ENCODE measurements around the gene CLOCK. TPM values are rescaled to one million over a fixed set of nuclear protein-coding genes. Genes with fewer than 3 reads are reported as not detected.
A peak's percentile ranks its signal among the peaks of the same experiment; 100 is the strongest.

The CLOCK gene
- total RNA-seq, 1 donor from 2014 or later, result 27.9 TPM

DNA sequence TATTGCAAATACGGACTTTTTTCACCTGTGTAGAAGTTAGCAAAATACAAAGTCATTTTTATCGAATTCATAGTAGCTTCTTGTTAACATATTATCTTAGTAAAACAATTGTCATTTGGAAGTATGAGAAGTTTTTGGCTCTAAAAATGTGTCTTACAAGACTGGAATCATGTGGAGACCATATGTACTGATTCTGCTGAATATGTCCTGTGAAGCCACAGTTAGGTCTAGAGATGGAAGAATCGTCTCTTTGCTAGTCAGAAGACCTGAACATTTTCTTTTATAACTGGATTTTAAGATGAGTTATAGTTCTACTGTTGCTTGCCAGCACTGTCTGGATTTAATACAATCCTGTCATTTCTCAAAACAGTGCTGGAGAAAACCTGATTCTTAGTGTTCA, 121.9 kb downstream of the CLOCK start:
- DNase-seq (ENCODE audit: low spot score), result no peak

DNA sequence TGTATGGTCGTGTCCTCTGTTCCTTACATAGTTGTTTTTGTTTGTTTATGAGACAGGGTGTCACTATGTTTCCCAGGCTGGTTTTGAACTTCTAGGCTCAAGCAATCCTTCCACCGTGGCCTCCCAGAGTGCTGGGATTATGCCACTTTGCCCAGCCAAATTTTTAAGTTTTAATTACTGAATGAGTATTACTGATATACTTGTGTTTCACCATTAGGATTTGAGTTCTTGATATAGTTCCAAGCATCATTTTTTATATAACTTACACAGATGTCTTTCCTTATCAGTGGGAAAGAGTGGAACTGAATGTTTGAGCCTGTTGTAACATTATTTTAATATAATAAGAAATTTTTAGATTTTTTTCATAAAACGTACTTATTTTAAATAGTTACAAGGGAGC, 130.5 kb downstream of the CLOCK start:
- DNase-seq (ENCODE audit: low spot score), result no peak

DNA sequence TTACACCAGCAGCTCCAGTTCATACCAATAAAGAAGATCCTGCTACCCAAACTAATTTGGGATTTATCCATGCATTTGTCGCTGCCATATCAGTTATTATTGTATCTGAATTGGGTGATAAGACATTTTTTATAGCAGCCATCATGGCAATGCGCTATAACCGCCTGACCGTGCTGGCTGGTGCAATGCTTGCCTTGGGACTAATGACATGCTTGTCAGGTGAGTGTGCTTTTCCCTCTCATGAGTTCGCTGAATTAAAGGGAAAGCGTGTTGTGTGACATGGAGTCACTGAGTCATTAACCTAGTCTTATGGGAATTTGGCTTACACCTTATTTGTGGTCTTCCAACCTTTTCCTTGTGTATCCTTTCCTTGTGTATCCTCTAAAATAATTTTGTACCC, 135.1 kb downstream of the CLOCK start:
- DNase-seq (ENCODE audit: low spot score), result no peak

DNA sequence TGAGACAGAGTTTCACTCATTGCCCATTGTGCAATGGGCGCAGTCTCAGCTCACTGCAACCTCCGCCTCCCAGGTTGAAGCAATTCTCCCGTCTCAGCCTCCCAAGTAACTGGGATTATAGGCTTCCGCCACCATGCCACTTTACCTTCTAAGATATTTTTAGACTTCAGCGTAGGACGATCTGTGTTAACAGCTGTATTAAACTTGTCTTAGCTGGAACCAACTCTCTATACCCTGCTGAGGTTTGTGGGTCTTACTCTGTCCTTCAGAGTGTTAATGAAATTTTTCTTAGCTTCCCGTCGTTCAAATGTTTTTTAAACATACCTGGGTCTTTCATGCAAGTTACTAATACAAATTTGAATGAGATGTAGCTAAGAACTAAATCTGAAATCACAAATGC, 136.3 kb downstream of the CLOCK start:
- DNase-seq (ENCODE audit: low spot score), result no peak

DNA sequence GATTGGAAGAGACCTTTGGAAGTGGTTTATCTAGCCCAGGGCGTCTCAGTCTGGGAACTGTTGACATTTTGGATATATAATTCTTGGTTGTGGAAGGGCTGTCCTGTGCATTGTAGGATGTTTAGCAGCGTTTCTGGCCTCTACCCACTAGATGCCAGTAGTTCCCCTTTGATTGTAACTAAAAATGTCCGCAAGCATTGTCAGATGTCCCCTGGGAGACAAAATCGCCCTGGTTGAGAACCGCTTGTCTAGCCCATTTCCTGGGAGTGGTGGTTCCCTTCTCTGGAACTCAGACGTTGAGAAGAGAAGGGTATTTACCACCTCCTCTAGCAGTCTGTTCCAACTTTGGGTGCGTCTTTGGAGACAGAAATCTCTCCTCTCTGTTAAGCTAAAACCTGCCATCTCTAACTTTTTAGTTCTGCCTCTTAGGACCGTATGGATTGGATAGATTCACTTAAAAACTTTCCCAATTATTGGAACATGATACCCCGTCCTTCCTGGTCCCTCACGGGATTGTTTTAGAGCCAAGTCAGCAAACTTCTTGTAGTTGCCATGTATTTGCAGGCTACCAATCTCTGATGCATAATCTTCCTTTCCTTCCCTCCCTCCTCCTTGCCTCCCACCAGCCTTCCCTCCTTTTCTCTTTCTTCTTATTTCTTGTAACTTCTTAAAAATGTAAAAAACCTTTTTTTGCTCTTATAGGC, 137.1 kb downstream of the CLOCK start:
- DNase-seq (ENCODE audit: low spot score), result peak; percentile 44

DNA sequence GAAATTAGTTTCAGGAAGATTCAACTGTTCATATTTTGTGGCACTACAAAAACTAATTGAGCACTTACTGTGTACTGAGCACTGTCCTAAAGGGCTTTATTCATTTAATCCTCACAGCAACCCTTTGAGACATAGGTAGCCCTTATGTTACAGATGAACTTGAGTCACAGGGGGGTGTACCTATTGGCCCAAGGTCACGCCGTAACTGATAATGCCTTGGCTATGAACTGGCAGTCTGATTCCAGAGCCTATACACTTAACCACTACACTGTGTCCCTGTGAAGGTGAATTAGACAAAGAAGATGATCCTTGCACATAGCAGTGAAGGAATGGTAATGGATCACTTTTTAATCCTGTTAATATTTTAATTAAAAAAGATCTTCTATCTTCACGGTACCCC, 138.9 kb downstream of the CLOCK start:
- DNase-seq (ENCODE audit: low spot score), result no peak

DNA sequence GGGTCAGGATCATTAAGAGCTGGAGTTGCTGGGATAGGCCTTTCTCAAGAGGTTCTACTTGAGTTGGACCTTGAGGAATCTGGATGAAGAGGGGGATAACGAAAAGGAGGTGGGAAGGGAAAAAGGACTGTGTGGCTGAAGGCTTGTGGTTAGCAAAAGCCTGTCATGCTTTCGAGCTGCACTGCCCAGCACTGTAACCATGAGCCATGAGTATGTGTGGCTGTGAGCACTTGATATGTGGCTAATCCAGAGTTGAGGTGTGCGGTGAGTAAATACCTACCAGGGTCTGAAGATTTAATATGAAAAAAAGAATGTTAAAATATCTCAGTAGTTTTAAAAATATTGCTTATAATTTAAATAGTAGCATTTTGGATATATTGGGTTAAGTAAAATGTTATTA, 139.6 kb downstream of the CLOCK start:
- DNase-seq (ENCODE audit: low spot score), result no peak

DNA sequence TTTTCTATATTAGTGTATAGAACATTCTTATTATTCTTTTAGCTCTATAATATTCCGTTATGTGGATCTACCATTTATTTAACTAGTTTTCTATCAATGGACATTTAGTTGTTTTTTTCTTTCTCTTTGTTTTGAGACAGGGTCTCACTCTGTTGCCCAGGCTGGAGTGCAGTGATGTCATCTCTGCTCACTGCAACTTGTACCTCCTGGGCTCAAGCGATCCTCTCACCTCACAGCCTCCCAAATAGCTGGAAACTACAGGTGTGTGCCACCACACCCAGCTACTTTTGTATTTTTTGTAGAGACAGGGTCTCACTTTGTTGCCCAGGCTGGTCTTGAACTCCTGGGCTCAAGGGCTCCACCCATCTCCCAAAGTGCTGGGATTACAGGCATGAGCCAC, 140.2 kb downstream of the CLOCK start:
- no peak for DNase-seq (ENCODE audit: low spot score)

DNA sequence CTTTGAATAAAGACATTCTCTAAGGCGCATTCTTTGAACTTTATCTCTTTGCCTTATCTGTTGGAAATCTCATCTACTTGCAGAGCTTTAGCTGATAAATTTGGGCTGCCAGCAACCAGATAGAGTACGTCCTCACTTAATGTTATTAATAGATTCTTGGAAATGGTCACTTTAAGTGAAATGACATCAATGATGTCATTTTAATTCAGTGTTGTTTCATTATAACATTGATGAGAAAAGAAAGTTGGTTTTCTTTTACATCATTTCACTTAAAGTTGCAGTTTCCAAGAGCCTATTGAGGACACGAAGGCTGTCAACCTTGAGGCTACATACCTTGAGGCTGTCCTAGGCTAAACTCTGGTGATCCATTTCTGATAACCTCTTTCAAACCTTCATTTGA, 141.6 kb downstream of the CLOCK start:
- DNase-seq (ENCODE audit: low spot score), result no peak

DNA sequence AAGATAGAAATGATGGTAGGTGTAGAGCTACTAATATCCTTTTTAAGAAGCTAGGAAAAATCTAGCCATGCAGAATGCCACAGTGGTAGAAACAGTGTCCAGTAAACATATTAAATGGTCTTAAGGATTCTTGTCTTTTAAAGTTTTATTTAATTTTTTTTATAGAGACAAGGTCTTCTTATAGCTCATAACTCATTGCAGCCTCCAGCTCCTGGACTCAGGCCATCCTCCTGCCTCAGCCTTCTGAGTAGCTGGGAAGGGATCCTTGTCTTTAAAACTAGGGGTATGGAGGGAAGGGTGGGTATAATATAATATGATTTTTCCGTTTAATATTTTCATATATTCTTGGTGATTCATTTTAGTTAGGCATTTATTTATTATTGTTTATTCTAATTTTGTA, 147.1 kb downstream of the CLOCK start:
- DNase-seq (ENCODE audit: low spot score), result no peak

DNA sequence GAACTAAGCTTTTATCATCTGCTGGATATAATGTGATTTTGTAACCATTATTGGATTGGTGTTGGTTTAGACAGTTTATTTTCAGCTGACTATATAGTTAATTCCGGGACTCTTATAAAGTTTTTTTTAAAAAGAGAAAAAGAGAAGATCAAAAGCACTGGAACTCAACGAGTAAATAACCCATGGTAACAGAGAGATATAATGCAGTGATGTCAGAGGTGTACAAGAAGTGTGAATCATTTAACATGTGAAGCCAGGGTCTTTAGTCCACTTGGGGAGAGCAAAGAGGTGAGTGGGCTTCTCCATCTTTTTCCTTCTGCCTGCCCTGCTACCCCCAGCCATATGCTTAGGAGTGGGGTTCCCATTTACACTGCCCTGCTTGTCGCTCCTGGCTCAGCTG, 147.7 kb downstream of the CLOCK start:
- DNase-seq (ENCODE audit: low spot score), result peak; percentile 14

DNA sequence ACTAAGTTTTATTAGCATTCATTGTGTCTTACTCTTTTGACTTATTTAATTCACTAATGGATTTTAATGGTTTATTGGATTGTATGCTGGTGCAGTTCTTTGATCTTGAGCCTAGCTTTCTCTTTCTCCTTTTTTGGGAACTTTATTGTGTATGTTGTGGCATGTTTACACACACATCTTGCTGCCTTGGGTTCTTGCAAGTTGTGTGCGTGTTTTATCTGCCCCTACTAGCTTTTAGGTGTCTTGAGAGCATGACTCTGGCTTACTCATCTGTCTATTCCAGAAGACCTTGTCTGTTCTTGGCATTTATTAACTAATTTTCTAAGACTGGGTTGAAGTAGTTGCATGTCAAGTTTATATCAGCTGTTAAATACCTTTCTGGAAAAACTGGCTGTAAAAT, 148.2 kb downstream of the CLOCK start:
- peak; percentile 25 for DNase-seq (ENCODE audit: low spot score)

DNA sequence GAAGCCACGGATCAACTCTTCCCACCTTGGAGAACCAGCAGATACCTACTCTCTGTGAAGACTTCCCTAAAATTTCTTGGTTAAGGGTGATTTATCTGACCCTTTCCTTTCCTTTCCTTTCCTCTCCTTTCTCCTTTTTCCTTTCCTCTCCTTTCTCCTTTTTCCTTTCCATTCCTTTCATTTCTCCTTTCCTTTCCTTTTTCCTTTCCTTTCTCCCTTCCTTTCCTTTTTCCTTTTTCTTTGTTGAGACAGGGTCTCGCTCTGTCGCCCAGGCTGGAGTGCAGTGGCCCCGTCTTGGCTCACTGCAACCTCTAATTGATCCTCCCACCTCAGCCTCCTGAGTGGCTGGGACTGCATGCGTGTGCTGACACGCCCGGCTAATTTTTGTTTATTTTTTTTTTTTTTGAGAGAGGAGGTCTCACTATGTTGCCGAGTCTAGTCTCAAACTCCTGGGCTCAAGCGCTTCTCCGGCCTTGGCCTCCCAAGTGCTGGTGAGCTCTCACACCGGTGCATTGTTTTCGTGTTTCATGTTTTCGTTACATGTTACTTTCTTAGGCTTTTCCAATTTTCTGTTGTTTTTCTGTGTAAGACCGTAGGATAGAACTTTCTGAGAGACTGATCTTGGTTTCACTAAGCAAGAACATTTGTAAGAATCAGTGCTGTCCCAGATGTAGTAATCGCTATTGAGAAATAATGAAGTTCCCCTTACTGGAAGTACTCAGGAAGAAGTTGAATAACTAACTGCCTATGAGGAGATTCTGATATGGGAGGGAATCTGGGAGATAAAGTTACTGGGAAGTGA, 149.0 kb downstream of the CLOCK start:
- DNase-seq (ENCODE audit: low spot score), result peak; percentile 57

DNA sequence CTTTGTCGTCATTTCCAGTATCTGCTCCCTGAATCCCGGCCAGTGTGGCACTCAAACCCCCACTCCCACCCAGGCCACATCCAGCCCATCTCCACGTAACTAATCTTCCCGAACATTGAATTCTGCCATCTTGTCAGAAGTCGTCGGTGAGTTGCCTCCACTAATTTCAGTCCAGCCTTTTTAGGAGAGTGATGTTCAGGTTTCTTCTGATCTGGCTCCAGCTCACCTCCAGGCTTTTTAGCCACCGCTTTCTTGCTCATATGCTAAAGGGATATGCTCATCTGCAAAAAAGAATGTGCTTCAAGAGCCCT, 149.6 kb downstream of the CLOCK start:
- DNase-seq (ENCODE audit: low spot score), result no peak

DNA sequence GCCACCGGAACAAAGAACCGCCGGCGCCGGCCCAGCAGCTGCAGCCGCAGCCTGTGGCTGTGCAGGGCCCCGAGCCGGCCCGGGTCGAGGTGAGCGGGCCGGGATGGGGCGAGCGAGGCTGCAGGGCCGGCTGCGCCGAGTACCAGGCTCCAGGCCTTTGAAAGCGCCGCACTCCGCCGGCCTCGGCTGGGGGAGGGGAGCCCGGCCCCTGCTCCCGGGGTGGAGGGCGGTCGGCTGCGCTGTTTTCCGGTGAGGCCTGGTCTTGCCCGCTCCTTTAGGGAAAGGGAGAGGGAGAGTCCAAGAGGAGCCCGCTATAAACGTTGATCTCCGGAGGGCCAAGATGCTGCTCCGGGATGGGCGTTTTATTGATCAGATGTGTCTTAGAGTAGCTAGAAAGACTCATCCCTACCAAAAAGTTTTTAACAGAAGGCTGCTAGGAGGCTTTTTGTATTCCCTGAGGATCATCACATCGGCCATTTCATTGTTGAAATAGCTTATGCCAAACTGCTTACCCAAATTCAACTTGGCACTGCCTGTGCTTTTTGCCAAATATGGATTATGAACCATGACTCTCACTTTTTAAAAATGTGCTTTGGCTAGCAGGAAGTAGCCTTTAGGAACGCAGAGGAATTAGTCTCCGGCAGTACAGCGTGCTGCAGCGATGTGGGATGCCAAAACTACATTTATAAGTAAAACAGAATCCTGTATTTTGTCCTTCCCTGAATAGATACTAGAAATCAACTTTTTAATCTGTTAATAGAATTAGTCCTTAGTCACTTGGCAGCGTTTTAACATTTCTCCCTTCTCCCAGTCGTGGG, 150.2 kb downstream of the CLOCK start:
- peak; percentile 63 for DNase-seq (ENCODE audit: low spot score)

DNA sequence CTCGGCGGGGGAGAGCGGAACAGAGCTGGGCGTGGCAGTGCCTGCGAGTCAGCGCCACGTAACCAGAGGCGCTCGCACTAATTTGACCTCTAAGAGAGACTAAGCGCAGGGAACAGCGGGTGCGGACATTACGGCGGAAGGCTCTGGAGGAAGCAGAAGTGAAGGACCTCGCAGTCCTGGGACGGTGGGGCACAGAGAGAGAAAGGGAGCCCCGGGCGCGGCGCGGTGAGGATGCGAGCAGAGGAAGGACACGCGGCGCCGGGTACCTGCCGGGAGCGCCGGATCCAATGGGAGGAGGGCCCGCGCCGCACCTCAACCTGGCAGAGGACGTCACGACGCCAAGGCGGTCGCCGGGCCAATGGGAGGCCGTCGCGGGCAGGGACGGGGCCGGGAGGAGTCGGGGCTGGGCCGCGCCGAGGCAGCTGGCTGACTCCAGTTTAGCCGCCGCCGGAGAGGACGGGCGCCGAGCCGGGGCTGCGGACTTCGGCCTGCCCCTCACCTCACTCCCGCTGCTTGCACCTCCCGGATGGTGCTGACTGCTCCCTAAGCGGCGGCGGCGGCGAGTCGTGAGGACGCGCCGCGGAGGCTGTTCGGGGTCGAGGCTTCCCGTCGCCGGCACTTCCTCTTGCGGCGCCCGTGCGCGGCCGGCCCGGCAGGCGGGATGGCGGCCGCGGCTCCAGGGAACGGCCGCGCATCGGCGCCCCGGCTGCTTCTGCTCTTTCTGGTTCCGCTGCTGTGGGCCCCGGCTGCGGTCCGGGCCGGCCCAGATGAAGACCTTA, 151.0 kb downstream of the CLOCK start, which contains the start of gene TMEM165:
TSS of gene TMEM165 (plus strand) at position 429 of the 779 bp plus-strand sequence. CDS start at position 662, 233 bp downstream.
- DNase-seq (ENCODE audit: low spot score), result peak; percentile 90

DNA sequence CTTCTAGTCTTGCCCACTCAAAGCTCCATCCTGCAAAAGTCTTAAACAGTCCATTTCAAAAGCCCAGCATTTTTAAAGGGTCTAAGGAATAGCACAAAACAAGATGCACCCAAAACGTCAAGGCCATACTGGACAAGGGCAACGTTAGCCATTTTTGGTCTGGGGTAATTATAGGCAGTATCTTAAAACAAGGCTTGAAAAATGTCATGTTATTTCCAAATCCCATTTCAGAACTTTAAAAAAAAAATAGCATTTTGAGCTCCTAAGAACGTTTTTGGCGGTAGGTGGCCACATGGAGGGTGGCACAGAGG, 151.5 kb downstream of the CLOCK start:
- DNase-seq (ENCODE audit: low spot score), result no peak

DNA sequence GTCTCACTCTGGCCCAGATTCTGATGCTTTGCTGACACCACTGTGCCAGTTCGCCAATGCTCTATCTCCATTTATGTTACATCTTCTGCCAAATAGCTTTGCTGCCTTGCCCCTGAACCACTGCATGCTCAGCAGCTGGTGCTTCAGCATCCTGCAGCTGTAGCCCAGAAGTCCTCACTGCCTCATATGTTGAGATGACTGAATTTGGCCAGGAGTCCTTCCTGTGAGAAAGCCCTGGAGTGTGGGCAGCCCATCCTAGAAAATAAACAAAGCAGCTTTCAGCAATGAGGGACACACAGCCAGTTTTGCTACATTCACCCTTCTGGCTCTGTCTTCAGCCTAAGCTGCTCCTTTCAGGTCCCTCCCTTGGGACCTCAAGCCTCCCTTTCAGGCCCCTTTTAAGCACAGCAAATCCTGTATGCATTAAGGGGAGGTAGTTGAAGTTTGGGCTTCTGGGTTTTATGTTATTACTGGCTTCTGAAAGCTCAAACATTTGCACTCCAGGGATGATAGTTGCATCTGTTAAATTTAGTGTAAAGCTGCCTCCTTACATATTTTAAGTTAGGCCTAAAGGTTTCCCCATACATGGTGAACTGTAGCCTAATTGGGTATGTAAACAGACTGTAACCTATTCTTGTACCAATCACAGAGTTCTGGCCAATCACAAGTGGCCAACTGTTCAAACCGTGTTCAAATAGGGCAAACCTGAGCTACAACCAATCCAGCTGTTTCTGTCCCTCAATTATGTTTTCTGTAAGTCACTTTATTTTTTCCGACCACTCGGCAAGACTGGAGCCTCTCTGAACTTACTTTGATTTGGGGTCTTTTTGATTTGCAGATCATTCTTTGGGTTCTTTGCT, 153.0 kb downstream of the CLOCK start:
- DNase-seq (ENCODE audit: low spot score), result no peak

DNA sequence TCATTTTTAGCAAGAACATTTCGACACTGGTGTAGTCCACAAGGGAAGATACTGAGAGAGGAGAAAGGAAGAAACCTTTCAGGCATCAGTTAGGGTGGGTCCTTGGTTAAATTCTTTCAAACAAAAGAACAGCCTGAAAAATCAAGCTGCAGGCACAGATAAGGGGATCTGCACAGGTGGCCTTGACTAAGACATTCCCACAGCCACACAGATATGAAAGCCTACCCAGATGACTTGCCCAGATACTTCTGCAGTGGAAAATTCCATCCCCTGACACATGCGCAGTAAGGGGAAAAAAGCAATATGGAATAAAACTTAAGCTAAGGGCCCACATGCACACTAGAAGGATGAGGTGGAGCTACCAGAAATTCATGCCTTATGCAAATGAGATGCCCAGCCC, 159.9 kb downstream of the CLOCK start:
- no peak for DNase-seq (ENCODE audit: low spot score)

DNA sequence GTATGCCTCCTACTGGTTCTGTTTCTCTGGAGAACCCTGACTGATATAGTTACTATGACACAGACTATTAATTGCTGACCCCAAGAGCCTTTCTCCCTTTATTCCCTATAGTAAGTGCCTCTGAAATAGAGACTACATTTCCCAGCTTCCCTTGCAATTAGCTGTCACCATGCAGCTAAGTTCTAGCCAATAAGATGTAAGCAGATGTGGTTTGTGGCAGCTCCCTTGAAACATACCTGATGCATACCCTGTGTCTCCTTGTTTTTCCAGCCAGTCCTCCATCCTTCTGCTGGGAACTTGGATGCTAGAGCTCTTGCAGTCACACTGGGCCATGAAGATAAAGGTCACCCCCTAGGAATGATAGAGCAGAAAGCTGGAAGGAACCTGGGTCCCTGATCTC, 160.6 kb downstream of the CLOCK start:
- DNase-seq (ENCODE audit: low spot score), result no peak

DNA sequence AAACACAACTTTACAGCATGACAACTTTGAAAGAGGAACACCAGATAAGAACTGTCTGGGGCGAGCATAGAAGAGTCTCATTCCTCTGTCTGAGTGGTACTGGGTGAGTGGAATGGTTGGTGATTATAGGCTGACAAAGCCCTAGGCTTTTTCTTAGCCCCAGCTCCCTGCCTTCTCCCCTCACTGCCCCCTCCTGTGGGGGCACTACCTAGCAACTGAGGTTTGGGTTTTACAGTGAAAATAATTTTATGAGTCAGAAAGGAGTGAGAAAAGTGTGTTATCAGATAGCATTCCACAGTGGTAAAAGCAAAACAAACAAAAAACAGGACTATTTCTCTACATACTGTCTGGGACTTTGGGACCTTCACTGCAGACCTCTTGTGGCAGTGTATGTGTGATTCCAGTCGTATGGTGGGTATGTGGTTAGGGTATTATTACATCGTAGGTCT, 161.5 kb downstream of the CLOCK start:
- DNase-seq (ENCODE audit: low spot score), result no peak
